Gastrocnemius medialis (tissue), 4 donors: ENCODE results near the gene CDKN2B-AS1. TPM values are rescaled to one million over a fixed set of nuclear protein-coding genes. Genes with fewer than 3 reads are reported as not detected.
A peak's percentile ranks its signal among the peaks of the same experiment; 100 is the strongest.

Experiments
- ATAC-seq, 2 donors: fragments of 150-250 bp; one replicate each; pipeline ENCODE4 v1.9.1; 2016
- DNase-seq, 2 donors: peaks; one replicate each; pipeline ENCODE4 v3.0.0-alpha.2; 2019
- H3K27ac ChIP-seq, 4 donors: fragments of 200-600 bp; sonication (generic); 1 replicate in 1 of 4; 2 replicates in 3 of 4; pipeline ENCODE4 v1.5.1; 2016 to 2018; ENCODE audit warnings: mild to moderate bottlenecking in 2 of 4, moderate library complexity in 1 of 4
- H3K27me3 ChIP-seq, 3 donors: fragments of 200-600 bp; sonication (generic) in 2 of 3; 1 replicate in 1 of 3; 2 replicates in 2 of 3; pipeline versions ENCODE4 v1.5.1 to v1.6.0; 2016 to 2019; ENCODE audit warnings: mild to moderate bottlenecking in 1 of 3, moderate library complexity in 1 of 3
- H3K36me3 ChIP-seq, 2 donors: fragments of 200-600 bp; sonication (generic) in 1 of 2; one replicate each; pipeline ENCODE4 v1.5.1; 2017 to 2018
- H3K4me1 ChIP-seq, 2 donors: fragments of 200-600 bp; sonication (generic) in 1 of 2; one replicate each; pipeline ENCODE4 v1.5.1; 2016 to 2017; ENCODE audit warnings: mild to moderate bottlenecking in 2 of 2
- H3K4me3 ChIP-seq, 4 donors: fragments of 200-600 bp; sonication (generic) in 3 of 4; 1 replicate in 1 of 4; 2 replicates in 3 of 4; pipeline ENCODE4 v1.5.1; 2016 to 2019; ENCODE audit warnings: mild to moderate bottlenecking in 2 of 4
- H3K9me3 ChIP-seq, 3 donors: fragments of 200-600 bp; sonication (generic) in 2 of 3; 1 replicate in 1 of 3; 2 replicates in 2 of 3; pipeline ENCODE4 v1.5.1; 2016 to 2019
- POLR2A ChIP-seq, 2 donors: fragments of 450-650 bp; IDR thresholded peaks; one replicate each; pipeline ENCODE4 v1.6.1; 2017; ENCODE audit warnings: antibody characterized with exemption in 2 of 2, mild to moderate bottlenecking in 2 of 2, moderate library complexity in 2 of 2
- in situ Hi-C, 4 donors: fragments of 200-750 bp; cut with MboI; loops; one replicate each; pipeline versions ENCODE4 v1.15.0 to v1.8.0; 2017; ENCODE audit warnings: low sequenced_read_pairs in 4 of 4
- intact Hi-C: fragments of 100-400 bp; cut with DNase I; formaldehyde crosslinking; loops from one replicate; pipeline ENCODE4 v1.15.1; 2023; ENCODE audit warnings: low total_unique reads
- total RNA-seq, 4 donors: library from RNA; depleted of rRNA; stranded (reverse); fragments of >200 nt; gene quantifications; one replicate each; pipeline versions ENCODE4 v1.1.0 to v1.2.3, GENCODE V29; 2016
- TF ChIP-seq, protein P1 (sequence below), 5 experiments: fragments of 450-650 bp in 3 of 5; fragments of 200-600 bp in 2 of 5; sonication (generic) in 2 of 5; IDR thresholded peaks in 4 of 5; conservative IDR thresholded peaks in 1 of 5; 1 replicate in 4 of 5; 2 replicates in 1 of 5; pipeline ENCODE4 v1.5.1; 2016 to 2019; ENCODE audit warnings: antibody characterized with exemption in 5 of 5, mild to moderate bottlenecking in 3 of 5, moderate library complexity in 3 of 5

The CDKN2B-AS1 gene
- total RNA-seq, 4 donors from 2014 or later = 0.46 TPM; not detected in 3

DNA sequence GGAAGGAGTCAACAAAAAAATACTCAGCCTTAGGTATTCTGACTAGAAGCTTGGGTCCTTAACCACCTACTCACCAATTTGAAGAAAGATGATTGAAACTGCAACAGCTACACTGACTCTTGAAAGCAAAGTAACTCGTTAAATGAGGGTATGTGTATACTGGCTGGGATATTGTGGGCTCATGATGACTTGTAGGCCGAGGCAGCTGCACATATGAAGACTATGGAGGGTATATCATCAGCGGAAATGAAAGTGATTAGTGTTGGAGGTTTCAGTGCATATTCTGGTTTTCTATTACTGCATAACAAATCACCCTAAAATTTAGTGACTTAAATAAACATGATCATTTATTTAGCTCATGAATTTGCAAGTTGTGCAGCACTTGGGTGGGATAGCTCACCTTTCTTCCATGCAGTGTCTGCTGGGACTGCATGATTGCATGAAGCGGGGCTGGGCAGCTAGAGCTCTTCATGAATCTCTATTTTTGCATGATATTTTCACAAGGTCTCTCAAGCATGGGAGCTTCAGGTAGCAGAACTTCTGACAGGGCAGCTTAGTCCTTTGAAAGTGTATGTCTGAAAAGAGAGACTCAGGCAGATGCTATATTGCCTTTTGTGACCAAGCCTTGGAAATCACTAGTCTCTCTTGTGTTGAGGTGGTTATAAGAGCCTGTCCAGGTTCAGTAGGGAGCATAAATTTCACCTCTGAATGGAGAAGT, 110.6 kb downstream of the CDKN2B-AS1 start:
- Histone ChIP-seq H3K36me3 (no peaks in the 10 kb centered on the region), H3K27me3 (no peaks in the 10 kb centered on the region), H3K27ac (no peak overlapping the region), H3K4me1 (peaks cover 20 to 21% of the 10 kb centered on the region in 2 donors), H3K4me3 (no peak overlapping the region), H3K9me3 (no peaks in the 10 kb centered on the region)
- in situ Hi-C loops = loop anchor here in 2 of 4 donors (25.0 kb wide), 2 partner anchors 93 to 293 kb away; partner anchors contain the start of genes CDKN2B (in 1 of the 2) and MTAP (in 1 of the 2)
- ATAC-seq = no peak
- TF ChIP-seq, protein P1, sequence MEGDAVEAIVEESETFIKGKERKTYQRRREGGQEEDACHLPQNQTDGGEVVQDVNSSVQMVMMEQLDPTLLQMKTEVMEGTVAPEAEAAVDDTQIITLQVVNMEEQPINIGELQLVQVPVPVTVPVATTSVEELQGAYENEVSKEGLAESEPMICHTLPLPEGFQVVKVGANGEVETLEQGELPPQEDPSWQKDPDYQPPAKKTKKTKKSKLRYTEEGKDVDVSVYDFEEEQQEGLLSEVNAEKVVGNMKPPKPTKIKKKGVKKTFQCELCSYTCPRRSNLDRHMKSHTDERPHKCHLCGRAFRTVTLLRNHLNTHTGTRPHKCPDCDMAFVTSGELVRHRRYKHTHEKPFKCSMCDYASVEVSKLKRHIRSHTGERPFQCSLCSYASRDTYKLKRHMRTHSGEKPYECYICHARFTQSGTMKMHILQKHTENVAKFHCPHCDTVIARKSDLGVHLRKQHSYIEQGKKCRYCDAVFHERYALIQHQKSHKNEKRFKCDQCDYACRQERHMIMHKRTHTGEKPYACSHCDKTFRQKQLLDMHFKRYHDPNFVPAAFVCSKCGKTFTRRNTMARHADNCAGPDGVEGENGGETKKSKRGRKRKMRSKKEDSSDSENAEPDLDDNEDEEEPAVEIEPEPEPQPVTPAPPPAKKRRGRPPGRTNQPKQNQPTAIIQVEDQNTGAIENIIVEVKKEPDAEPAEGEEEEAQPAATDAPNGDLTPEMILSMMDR (IDR thresholded peaks at IDR 0.05 in 4 of 5, conservative IDR thresholded peaks at IDR 0.05 in 1 of 5) = no peak
- TF ChIP-seq POLR2A (IDR thresholded peaks at IDR 0.05) = no peak
- intact Hi-C loops = no loop called here
- no peak for DNase-seq

- TF ChIP-seq POLR2A (IDR thresholded peaks at IDR 0.05) = no peak
- TF ChIP-seq, protein P1 (IDR thresholded peaks at IDR 0.05 in 4 of 5, conservative IDR thresholded peaks at IDR 0.05 in 1 of 5) = no peak
- DNase-seq (no peak), ATAC-seq (no peak)
- Histone ChIP-seq H3K4me3 (no peak overlapping the region), H3K4me1 (peaks cover 20% of the 10 kb centered on the region in 2 donors), H3K27me3 (no peaks in the 10 kb centered on the region), H3K9me3 (no peaks in the 10 kb centered on the region), H3K27ac (no peak overlapping the region), H3K36me3 (no peaks in the 10 kb centered on the region)
- in situ Hi-C loops = loop anchor here in 2 of 4 donors (25.0 kb wide), 2 partner anchors 95 to 295 kb away; partner anchors contain the start of genes CDKN2B (in 1 of the 2) and MTAP (in 1 of the 2)
- intact Hi-C loops = no loop called here
Observed at GRCh38 chr9:22107202-22108045, 112.8 kb downstream of the CDKN2B-AS1 start.

DNA sequence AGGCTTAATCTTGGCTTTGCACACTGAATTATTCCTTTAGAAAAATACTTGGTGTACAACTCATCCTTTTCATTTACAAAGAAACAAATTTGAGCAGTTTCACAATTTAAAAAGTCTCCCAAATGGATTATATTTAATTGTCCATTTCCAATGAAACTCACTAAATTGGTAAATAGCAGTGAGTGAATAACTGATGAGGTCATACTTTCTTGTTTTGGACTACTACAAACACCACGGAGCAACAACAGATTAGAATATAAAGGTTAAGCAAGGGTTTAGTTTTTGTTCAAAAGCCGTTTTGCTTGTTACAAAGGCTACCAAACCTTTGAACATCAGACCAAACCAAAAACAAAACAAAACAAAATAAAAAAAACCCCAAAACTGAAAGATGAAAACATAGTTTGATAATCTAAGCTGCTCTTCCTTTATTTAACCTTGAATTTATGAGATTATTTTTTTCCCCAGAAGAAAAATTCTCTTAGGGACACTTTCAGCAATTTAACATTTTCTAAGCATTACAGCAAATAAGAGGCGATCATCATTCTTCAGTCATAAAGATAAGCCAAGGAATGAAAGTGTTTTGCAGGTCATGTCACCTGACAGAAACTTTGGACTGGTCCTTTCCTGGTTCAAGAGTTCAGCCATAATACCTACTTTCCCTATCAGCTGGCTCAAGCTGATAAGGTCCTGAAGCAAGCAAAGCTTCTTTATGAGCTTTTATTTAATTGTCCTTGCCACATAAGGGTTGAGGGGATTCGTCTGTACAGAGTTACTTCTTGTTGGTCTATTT, 114.2 kb downstream of the CDKN2B-AS1 start:
- intact Hi-C loops = no loop called here
- no peak for TF ChIP-seq POLR2A (IDR thresholded peaks at IDR 0.05)
- TF ChIP-seq, protein P1 (IDR thresholded peaks at IDR 0.05 in 4 of 5, conservative IDR thresholded peaks at IDR 0.05 in 1 of 5) = no peak
- Histone ChIP-seq H3K27me3 (no peaks in the 10 kb centered on the region), H3K4me1 (peaks cover 7 to 8% of the 10 kb centered on the region in 2 donors), H3K9me3 (no peaks in the 10 kb centered on the region), H3K27ac (no peak overlapping the region), H3K4me3 (no peak overlapping the region), H3K36me3 (no peaks in the 10 kb centered on the region)
- DNase-seq (no peak), ATAC-seq (peak in 1 of 2 donors; percentile 41)
- in situ Hi-C loops = loop anchor here in 2 of 4 donors (25.0 kb wide), 2 partner anchors 96 to 296 kb away; partner anchors contain the start of genes CDKN2B (in 1 of the 2) and MTAP (in 1 of the 2)

GRCh38 chr9:22111176-22111953, 116.8 kb downstream of the CDKN2B-AS1 start:
- Histone ChIP-seq H3K4me3 (no peak overlapping the region), H3K36me3 (no peaks in the 10 kb centered on the region), H3K9me3 (no peaks in the 10 kb centered on the region), H3K27ac (no peak overlapping the region), H3K4me1 (no peaks in the 10 kb centered on the region), H3K27me3 (no peaks in the 10 kb centered on the region)
- DNase-seq = no peak
- no peak for ATAC-seq
- TF ChIP-seq, protein P1 (IDR thresholded peaks at IDR 0.05 in 4 of 5, conservative IDR thresholded peaks at IDR 0.05 in 1 of 5) = no peak
- TF ChIP-seq POLR2A (IDR thresholded peaks at IDR 0.05) = no peak
- in situ Hi-C loops (loop anchor here in 3 of 4 donors (10.0 to 25.0 kb wide), 3 partner anchors 99 to 299 kb away; partner anchors contain the start of genes CDKN2B (in 1 of the 3) and MTAP (in 1 of the 3)), intact Hi-C loops (no loop called here)
